Stimulated activated CD4-positive, alpha-beta T cell treated with anti-CD3 and anti-CD28 coated beads, Interleukin-2, amount 100 ng/mL, for 24 hours (primary cell): Measurements from ENCODE around the gene AKT2.

Source experiments
- DNase-seq, 2 donors: peaks; one replicate each; pipeline ENCODE4 v3.0.0-alpha.2; 2020

AKT2 gene

GRCh38 chr19:40298026-40298425 lies 12.9 kb upstream of the AKT2 start:
- no peak for DNase-seq

- DNase-seq = no peak
These were observed 9.4 kb upstream of the AKT2 start for GRCh38 chr19:40294560-40294959.

GRCh38 chr19:40286971-40287421 lies 1.9 kb upstream of the AKT2 start:
- no peak for DNase-seq

GRCh38 chr19:40286235-40286970 lies 1.3 kb upstream of the AKT2 start:
- DNase-seq = no peak

- peak; percentile 96 to 97 for DNase-seq
These were observed 449 bp upstream of the AKT2 start for GRCh38 chr19:40285353-40286234.

GRCh38 chr19:40284251-40284500 lies 969 bp downstream of the AKT2 start:
- no peak for DNase-seq

GRCh38 chr19:40283414-40284250 lies 1.5 kb downstream of the AKT2 start:
- no peak for DNase-seq

GRCh38 chr19:40282920-40283319 lies 2.2 kb downstream of the AKT2 start:
- no peak for DNase-seq

- no peak for DNase-seq
These were observed 3.0 kb downstream of the AKT2 start for GRCh38 chr19:40282209-40282580.

GRCh38 chr19:40281381-40282208 lies 3.5 kb downstream of the AKT2 start:
- no peak for DNase-seq

GRCh38 chr19:40280608-40281221 lies 4.4 kb downstream of the AKT2 start:
- no peak for DNase-seq

- DNase-seq = no peak
These were observed 5.2 kb downstream of the AKT2 start for GRCh38 chr19:40279761-40280607.

GRCh38 chr19:40279120-40279551 lies 6.0 kb downstream of the AKT2 start:
- no peak for DNase-seq

- DNase-seq = no peak
These were observed 6.6 kb downstream of the AKT2 start for GRCh38 chr19:40278361-40279035.

- DNase-seq = no peak
These were observed 7.6 kb downstream of the AKT2 start for GRCh38 chr19:40277356-40278059.

GRCh38 chr19:40274585-40275544 lies 10.3 kb downstream of the AKT2 start:
- DNase-seq = peak in 1 of 2 donors; percentile 37

GRCh38 chr19:40273469-40274360 lies 11.4 kb downstream of the AKT2 start:
- no peak for DNase-seq
